Fibroblast of mammary gland (primary cell): Measurements from ENCODE around the gene CTNND1.

Experiments used
- DNase-seq: peaks from one replicate; pipeline ENCODE4 v3.0.0-alpha.2; 2010; ENCODE audit warnings: low read depth
- H3K4me3 ChIP-seq: 2 replicates; pipeline ENCODE4 v1.5.1; 2011; ENCODE audit warnings: low read depth, mild to moderate bottlenecking, low read length, moderate library complexity; ENCODE audit not compliant: control insufficient read depth
- CTCF ChIP-seq: conservative IDR thresholded peaks from 2 replicates; pipeline ENCODE4 v1.5.1; 2011; ENCODE audit warnings: low read depth, low read length, inconsistent platforms; ENCODE audit not compliant: control insufficient read depth, insufficient read depth

The CTNND1 gene

DNA sequence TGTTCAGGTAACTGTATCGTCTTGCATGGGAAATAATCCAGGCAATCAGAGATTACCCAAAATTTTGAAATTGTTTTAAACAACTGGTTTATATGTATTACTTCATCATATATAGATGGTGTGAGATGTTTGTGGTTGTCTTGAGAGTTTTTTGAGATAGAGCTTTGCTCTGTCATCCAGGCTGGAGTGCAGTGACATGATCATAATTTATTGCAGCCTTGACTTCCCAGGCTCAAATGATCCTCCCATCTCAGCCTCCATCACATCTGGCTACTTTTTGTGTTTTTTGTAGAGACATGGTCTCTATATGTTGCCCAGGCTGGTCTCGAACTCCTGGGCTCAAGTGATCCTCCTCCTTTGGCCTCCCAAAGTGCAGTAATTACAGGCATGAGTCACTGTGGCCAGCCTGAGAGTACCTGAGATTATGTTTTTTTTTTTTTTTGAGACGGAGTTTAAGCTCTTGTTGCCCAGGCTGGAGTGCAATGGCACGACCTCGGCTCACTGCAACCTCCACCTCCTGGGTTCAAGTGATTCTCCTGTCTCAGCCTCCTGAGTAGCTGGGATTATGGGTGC, 11.5 kb downstream of the CTNND1 start:
- no peak for TF ChIP-seq CTCF
- DNase-seq = no peak
- H3K4me3 ChIP-seq = no peak overlapping the region

DNA sequence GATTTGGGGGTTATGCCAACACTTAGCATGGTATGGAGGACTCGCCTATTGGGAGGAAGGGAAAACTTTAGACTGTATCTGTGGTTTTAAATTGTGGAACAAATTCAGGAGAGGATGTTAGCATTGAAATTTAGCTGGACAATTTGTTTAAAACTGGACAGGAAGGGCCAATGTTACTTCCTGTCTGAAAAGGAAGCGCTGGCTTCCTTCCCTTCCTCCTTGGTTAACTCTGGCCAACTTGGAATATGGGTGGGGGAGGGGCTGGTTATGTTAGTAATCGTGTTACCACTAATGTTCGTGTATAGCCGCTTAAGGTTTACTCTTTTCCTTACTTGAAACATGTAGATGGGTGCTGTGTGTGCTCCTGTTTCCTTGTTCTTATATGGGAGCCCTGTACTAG, 13.9 kb downstream of the CTNND1 start:
- TF ChIP-seq CTCF = no peak
- H3K4me3 ChIP-seq = no peak overlapping the region
- DNase-seq = peak; percentile 58

- H3K4me3 ChIP-seq = no peak overlapping the region
- TF ChIP-seq CTCF = no peak
- DNase-seq = no peak
Measured at GRCh38 chr11:57776031-57776521, 14.5 kb downstream of the CTNND1 start.

DNA sequence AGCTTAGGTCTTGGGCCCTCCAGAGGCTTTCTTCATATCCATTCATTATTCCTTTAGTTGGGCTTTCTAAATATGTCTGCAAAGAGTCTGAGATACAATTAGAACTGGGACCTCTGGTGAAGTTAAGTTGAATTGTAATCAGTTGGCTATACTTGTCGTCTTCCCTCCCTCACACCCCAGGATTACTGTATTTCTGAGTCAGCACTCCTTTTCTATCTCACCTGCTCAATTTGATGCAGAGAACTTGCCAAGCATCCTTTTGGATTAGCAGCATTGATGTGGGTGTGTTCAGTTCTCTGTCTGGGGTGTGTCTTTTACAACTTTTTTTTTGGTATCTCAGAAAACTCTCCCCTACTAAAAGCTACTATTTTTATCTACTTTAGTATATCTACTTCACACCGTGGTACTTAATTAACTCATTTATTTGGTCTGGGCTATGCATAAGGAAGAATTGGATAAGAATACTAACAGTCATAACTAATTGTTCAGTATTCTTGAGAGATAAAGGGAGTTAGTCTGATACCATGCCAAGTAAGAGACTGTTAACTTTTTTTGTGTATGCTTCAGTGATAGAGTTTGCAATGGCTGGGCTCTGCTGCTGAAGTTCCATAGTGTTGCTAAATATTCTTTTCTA, 15.1 kb downstream of the CTNND1 start:
- no peak for DNase-seq
- TF ChIP-seq CTCF = no peak
- no peak overlapping the region for H3K4me3 ChIP-seq

- DNase-seq = no peak
- H3K4me3 ChIP-seq = no peak overlapping the region
- TF ChIP-seq CTCF = no peak
Measured at GRCh38 chr11:57777969-57778317, 16.3 kb downstream of the CTNND1 start.

DNA sequence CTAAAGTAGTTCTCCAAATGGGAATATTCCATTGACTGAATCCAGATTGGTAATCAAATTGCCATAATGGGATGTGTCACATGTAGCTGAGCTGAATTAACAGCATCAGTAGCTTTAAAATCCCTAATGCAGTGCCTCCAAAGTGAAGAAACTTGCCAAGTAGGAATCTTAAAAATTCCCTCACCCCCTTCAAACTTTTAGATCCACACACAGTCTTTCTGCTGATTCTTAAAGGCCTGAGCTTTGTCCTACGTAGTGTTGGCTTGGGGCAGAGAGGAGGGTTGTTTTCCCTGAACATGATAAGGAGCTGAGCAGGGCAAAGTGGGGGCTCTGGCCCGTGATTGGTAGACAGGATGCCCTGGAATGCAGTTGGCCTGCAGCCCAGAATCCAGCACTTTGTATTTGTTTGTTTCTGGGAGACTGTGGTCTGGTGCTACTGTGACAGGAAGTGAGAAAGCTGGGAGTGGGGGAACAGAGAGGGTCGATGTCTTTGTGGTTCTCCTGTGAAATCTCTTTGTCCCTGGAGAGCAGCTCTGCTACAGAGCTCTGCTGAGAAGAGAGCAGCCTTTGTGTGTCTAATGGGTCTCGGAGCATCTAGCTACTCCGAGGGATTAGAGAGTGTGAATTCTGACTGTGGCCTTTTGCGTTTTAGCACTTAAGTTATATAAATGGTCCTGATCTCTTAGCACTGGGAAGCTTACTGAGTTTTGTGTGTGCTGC, 16.9 kb downstream of the CTNND1 start:
- peak; percentile 94 for DNase-seq
- no peak for TF ChIP-seq CTCF
- H3K4me3 ChIP-seq = no peak overlapping the region

DNA sequence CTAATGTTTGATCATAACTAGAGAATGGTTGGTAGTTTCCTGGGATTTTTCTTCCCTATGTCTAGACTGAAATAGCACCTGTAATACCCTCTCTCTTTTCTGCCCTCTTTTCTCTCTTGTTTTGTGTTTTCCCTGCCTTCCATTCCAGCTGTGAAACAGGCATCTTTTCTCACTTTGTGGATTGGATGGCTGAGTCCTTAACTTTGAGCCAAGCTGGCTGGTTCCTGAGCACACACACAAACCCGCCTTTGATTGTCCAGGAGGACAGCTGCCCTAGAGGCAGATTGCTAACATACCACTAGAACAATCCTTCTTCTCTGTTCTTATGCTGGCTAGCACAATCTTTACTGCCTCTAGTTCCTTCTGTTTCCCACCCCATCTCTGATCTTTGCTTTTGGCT, 17.7 kb downstream of the CTNND1 start:
- H3K4me3 ChIP-seq = no peak overlapping the region
- TF ChIP-seq CTCF = no peak

More for the DNA sequence above, 17.7 kb downstream of the CTNND1 start:
- DNase-seq = no peak
